ENCODE results near the gene PDX1.

- TF ChIP-seq, protein P1, sequence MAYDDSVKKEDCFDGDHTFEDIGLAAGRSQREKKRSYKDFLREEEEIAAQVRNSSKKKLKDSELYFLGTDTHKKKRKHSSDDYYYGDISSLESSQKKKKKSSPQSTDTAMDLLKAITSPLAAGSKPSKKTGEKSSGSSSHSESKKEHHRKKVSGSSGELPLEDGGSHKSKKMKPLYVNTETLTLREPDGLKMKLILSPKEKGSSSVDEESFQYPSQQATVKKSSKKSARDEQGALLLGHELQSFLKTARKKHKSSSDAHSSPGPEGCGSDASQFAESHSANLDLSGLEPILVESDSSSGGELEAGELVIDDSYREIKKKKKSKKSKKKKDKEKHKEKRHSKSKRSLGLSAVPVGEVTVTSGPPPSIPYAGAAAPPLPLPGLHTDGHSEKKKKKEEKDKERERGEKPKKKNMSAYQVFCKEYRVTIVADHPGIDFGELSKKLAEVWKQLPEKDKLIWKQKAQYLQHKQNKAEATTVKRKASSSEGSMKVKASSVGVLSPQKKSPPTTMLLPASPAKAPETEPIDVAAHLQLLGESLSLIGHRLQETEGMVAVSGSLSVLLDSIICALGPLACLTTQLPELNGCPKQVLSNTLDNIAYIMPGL (CRISPR knock-in tag; IDR thresholded peaks at IDR 0.05): no peak
- TF ChIP-seq, protein P2, sequence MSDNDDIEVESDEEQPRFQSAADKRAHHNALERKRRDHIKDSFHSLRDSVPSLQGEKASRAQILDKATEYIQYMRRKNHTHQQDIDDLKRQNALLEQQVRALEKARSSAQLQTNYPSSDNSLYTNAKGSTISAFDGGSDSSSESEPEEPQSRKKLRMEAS (CRISPR knock-in tag; IDR thresholded peaks at IDR 0.05): no peak
- no peak for TF ChIP-seq CTCF (IDR thresholded peaks at IDR 0.05)
- TF ChIP-seq SMAD3 (CRISPR knock-in tag; IDR thresholded peaks at IDR 0.05; ENCODE audit: borderline replicate concordance): no peak
- TF ChIP-seq ZNF263 (CRISPR knock-in tag; IDR thresholded peaks at IDR 0.05; ENCODE audit: low read depth): no peak
- no peak for TF ChIP-seq ZNF512 (CRISPR knock-in tag; IDR thresholded peaks at IDR 0.05; ENCODE audit: borderline replicate concordance)
- no peak for TF ChIP-seq ELF4 (CRISPR knock-in tag; IDR thresholded peaks at IDR 0.05; ENCODE audit: low read depth)
- TF ChIP-seq, protein P3, sequence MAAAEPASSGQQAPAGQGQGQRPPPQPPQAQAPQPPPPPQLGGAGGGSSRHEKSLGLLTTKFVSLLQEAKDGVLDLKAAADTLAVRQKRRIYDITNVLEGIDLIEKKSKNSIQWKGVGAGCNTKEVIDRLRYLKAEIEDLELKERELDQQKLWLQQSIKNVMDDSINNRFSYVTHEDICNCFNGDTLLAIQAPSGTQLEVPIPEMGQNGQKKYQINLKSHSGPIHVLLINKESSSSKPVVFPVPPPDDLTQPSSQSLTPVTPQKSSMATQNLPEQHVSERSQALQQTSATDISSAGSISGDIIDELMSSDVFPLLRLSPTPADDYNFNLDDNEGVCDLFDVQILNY (CRISPR knock-in tag; IDR thresholded peaks at IDR 0.05): no peak
- TF ChIP-seq NR1H2 (CRISPR knock-in tag; IDR thresholded peaks at IDR 0.05): no peak
- no peak for TF ChIP-seq CBFB (CRISPR knock-in tag; IDR thresholded peaks at IDR 0.05; ENCODE audit: low read depth)
- no peak for TF ChIP-seq ATF3 (CRISPR knock-in tag; conservative IDR thresholded peaks at IDR 0.05)
- no peak for TF ChIP-seq USF2 (CRISPR knock-in tag; IDR thresholded peaks at IDR 0.05)
- TF ChIP-seq TCF7 (CRISPR knock-in tag; IDR thresholded peaks at IDR 0.05; ENCODE audit: low read depth): no peak
These were observed 4.8 kb downstream of the PDX1 start for GRCh38 chr13:27924529-27925141.

All from WTC11 (cell line).